HepG2 (cell line): ENCODE measurements around the gene MFSD2B. TPM values are rescaled to one million over a fixed set of nuclear protein-coding genes. Genes with fewer than 3 reads are reported as not detected.

Experiments
- ATF6 ChIP-seq: sonication (generic); formaldehyde crosslinking; conservative IDR thresholded peaks from 2 replicates; pipeline ENCODE4 v1.4.0; 2020; ENCODE audit warnings: missing genetic modification reagents
- ATM ChIP-seq: fragments of 450-650 bp; IDR thresholded peaks from 2 replicates; pipeline ENCODE4 v1.7.1; 2017; ENCODE audit warnings: mild to moderate bottlenecking, borderline replicate concordance
- ELF1 ChIP-seq: sonication (generic); formaldehyde crosslinking; IDR thresholded peaks from 2 replicates; pipeline ENCODE4 v1.4.0; 2020; ENCODE audit warnings: missing genetic modification reagents
- ETS1 ChIP-seq: sonication (generic); formaldehyde crosslinking; IDR thresholded peaks from 2 replicates; pipeline ENCODE4 v1.4.0; 2020; ENCODE audit warnings: missing genetic modification reagents
- HCFC1 ChIP-seq: fragments of 150-350 bp; IDR thresholded peaks from 2 replicates; pipeline ENCODE4 v1.6.1; 2014; ENCODE audit warnings: low read depth, low read length
- HDAC1 ChIP-seq: sonication (generic); formaldehyde crosslinking; IDR thresholded peaks from 2 replicates; pipeline ENCODE4 v1.5.1; 2020; ENCODE audit warnings: mild to moderate bottlenecking, missing genetic modification reagents
- KLF15 ChIP-seq: sonication (generic); formaldehyde crosslinking; IDR thresholded peaks from 2 replicates; pipeline ENCODE4 v1.8.1; 2023; ENCODE audit warnings: borderline replicate concordance, mild to moderate bottlenecking, inconsistent platforms, missing genetic modification reagents, mixed read lengths
- KLF9 ChIP-seq: IDR thresholded peaks from 2 replicates; pipeline ENCODE4 v1.6.1; 2016; ENCODE audit warnings: low read depth
- KMT2B ChIP-seq: IDR thresholded peaks from 2 replicates; pipeline ENCODE4 v1.6.1; 2016; ENCODE audit warnings: missing genetic modification reagents, missing compliant biosample characterization
- NBN ChIP-seq: fragments of 450-650 bp; conservative IDR thresholded peaks from 2 replicates; pipeline ENCODE4 v1.6.1; 2017
- NRL ChIP-seq: sonication (generic); formaldehyde crosslinking; IDR thresholded peaks from 2 replicates; pipeline ENCODE4 v1.5.0; 2020; ENCODE audit warnings: missing genetic modification reagents, mild to moderate bottlenecking, moderate library complexity, borderline replicate concordance
- RARG ChIP-seq: sonication (generic); formaldehyde crosslinking; IDR thresholded peaks from 2 replicates; pipeline ENCODE4 v1.4.0; 2020; ENCODE audit warnings: low read depth, mild to moderate bottlenecking, missing genetic modification reagents
- TFE3 ChIP-seq: IDR thresholded peaks from 2 replicates; pipeline ENCODE4 v1.6.1; 2016
- THAP11 ChIP-seq: IDR thresholded peaks from 2 replicates; pipeline ENCODE4 v1.6.1; 2016; ENCODE audit warnings: missing biosample characterization, missing genetic modification reagents
- ZBTB33 ChIP-seq: sonication (generic); formaldehyde crosslinking; IDR thresholded peaks from 2 replicates; pipeline ENCODE4 v1.4.0; 2020; ENCODE audit warnings: missing genetic modification reagents
- ZMAT3 ChIP-seq: sonication (generic); formaldehyde crosslinking; conservative IDR thresholded peaks from 2 replicates; pipeline ENCODE4 v1.7.0; 2021; ENCODE audit warnings: missing genetic modification reagents
- ZNF180 ChIP-seq: sonication (generic); formaldehyde crosslinking; IDR thresholded peaks from 2 replicates; pipeline ENCODE4 v1.4.0; 2020; ENCODE audit warnings: low read depth, missing genetic modification reagents, borderline replicate concordance
- ZNF276 ChIP-seq: sonication (generic); formaldehyde crosslinking; IDR thresholded peaks from 2 replicates; pipeline ENCODE4 v1.4.0; 2020; ENCODE audit warnings: mild to moderate bottlenecking, low read depth, missing genetic modification reagents
- ZNF333 ChIP-seq: sonication (generic); formaldehyde crosslinking; IDR thresholded peaks from 2 replicates; pipeline ENCODE4 v1.4.0; 2020; ENCODE audit warnings: mild to moderate bottlenecking, missing genetic modification reagents, borderline replicate concordance
- ZSCAN20 ChIP-seq: sonication (generic); formaldehyde crosslinking; IDR thresholded peaks from 2 replicates; pipeline ENCODE4 v1.4.0; 2020; ENCODE audit warnings: missing genetic modification reagents, mild to moderate bottlenecking, borderline replicate concordance
- polyA plus RNA-seq, 8 experiments: library from polyadenylated mRNA; depleted of rRNA in 3 of 8; stranded (reverse) in 7 of 8; unstranded in 1 of 8; fragments of >200 nt; fragmentation: Illumina TruSeq in 4 of 8; extraction: Trizol in 4 of 8; gene quantifications; 2 replicates each; pipeline versions ENCODE4 v1.2.1 to v1.2.3, GENCODE V29; 2011 to 2016; ENCODE audit warnings: low read depth in 4 of 8, missing spikeins in 1 of 8, mixed read lengths in 1 of 8; ENCODE audit not compliant: insufficient read depth in 1 of 8
- total RNA-seq, 5 experiments: library from RNA; depleted of rRNA; stranded (reverse); fragments of >200 nt; fragmentation: Illumina TruSeq; extraction: Trizol; gene quantifications; 2 replicates each; pipeline ENCODE4 v1.2.3, GENCODE V29; 2016; ENCODE audit warnings: low read depth in 1 of 5

Gene MFSD2B
- total and polyA plus RNA-seq, 2 of the 13 experiments (the other 11 are each of a cell fraction or from before 2014, with no cell fraction given): 0.21 to 0.93 TPM

GRCh38 chr2:24046930-24047702, 37.2 kb downstream of the MFSD2B start, which contains the start of gene WDCP (continued):
- no peak for TF ChIP-seq RARG (CRISPR knock-in tag)
- TF ChIP-seq ZNF333 (CRISPR knock-in tag): peak; percentile 95
- TF ChIP-seq KMT2B (CRISPR knock-in tag): peak; percentile 58; the same call in 1 of the 2 replicates
- TF ChIP-seq HCFC1: peak; percentile 90
- 0 out of 2 replicates have a peak, but pooled peaks have one; percentile 16 for TF ChIP-seq TFE3 (CRISPR knock-in tag)
- peak; percentile 73; the same call in 1 of the 2 replicates for TF ChIP-seq ATF6 (CRISPR knock-in tag)
- 0 out of 2 replicates have a peak, but pooled peaks have one; percentile 86 for TF ChIP-seq ETS1
- peak; percentile 97 for TF ChIP-seq THAP11 (CRISPR knock-in tag)
- TF ChIP-seq ZNF276 (CRISPR knock-in tag): 0 out of 2 replicates have a peak, but pooled peaks have one; percentile 46
- no peak for TF ChIP-seq ZNF180 (CRISPR knock-in tag)
- 0 out of 2 replicates have a peak, but pooled peaks have one; percentile 80 for TF ChIP-seq NBN
- TF ChIP-seq HDAC1 (CRISPR knock-in tag): peak; percentile 82
- peak; percentile 86 for TF ChIP-seq ELF1 (CRISPR knock-in tag)
- peak; percentile 74; the same call in 1 of the 2 replicates for TF ChIP-seq KLF9 (CRISPR knock-in tag)
- no peak for TF ChIP-seq ZBTB33 (CRISPR knock-in tag)
- peak; percentile 21; the same call in 1 of the 2 replicates for TF ChIP-seq NRL (CRISPR knock-in tag)
- TF ChIP-seq ATM: no peak
- TF ChIP-seq ZSCAN20 (CRISPR knock-in tag): no peak
- 0 out of 2 replicates have a peak, but pooled peaks have one; percentile 48 for TF ChIP-seq ZMAT3 (CRISPR knock-in tag)
- TF ChIP-seq KLF15 (CRISPR knock-in tag): peak; percentile 83; the same call in 1 of the 2 replicates
